Sciatic nerve (tissue), 2 donors: ENCODE data around the gene SAG. TPM values are rescaled to one million over a fixed set of nuclear protein-coding genes. Genes with fewer than 3 reads are reported as not detected.
"Not testable (repeated sequence)": the region's sequence is repeated elsewhere in the genome, so short reads cannot be mapped to it uniquely, and the experiment has no call there.

Experiments
- ATAC-seq: fragments of 200-7000 bp; cut with Tn5 transposase; one replicate; pipeline ENCODE4 v1.9.1; 2020; ENCODE audit warnings: mild to moderate bottlenecking, moderate library complexity
- DNase-seq: peaks from one replicate; pipeline ENCODE4 v3.0.0-alpha.2; 2020; ENCODE audit warnings: low spot score
- intact Hi-C: fragments of 100-400 bp; cut with DNase I; formaldehyde crosslinking; loops from one replicate; pipeline ENCODE4 v1.14.2; 2022
- total RNA-seq: library from RNA; stranded (reverse); fragmentation: NEBNext Ultra II Directional; extraction: Animal tissue kit (Norgen Biotek cat#: 25700); gene quantifications from one replicate; pipeline ENCODE4 v1.2.1, GENCODE V29; 2021
- donor health status: DM: no; HTN: no; CAD: no.
- donor health status: DM: no; HTN: no; CAD: no.

Gene SAG
- total RNA-seq, 1 donor from 2014 or later, result not detected

DNA sequence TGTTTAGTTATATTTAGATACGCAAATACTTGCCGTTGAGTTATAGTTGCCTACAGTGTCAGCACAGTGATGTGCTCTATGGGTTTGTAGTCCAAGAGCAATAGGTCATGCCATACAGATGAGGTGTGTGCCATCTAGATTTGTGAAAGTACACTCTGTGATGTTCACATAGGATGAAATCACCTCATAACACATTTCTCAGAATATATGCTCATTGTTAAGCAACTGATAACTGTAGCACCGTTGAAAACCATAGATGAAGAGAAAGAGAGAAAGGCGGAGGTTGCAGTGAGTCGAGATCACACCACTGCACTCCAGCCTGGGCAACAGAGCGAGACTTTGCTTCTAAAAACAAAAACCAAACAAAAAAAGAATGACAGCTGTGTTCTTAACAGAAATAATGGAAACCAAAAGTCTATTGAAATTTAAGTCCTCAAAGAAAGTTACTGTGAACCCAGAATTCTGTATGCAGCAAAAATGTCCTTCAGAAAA lies 56.2 kb downstream of the SAG start:
- intact Hi-C loops, result no loop called here
- ATAC-seq, result no peak
- no peak for DNase-seq

DNA sequence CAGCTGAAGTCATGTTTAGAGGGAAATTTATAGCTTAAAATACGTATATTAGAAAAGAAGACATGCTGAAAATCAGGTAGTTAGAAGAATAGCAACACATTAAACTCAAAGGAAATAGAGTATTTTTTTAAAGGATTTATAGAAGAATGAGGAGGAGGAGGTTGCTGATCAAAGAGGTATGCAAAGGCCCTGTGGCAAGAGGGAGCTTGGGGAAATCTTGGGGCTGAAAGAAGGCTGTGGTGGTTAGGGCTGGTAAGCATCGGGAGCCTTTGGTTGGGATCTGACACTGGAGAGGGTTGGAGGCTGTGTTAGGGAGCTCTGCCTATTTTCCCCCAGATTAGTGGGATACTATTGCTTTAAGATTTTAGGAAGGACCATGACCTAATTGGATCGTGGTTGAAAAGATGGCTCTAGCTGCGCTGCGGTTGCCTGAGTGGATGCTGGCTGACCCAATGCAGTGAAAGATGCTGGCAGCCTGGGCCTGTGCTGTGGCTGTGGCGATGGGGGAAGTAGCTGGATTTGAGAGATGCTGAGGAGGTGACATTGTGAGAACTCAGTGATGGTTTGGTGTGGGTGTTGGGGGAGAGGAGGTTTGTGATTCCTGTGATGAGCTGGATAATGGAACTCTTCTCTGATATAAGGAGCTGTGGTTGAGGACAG lies 58.4 kb downstream of the SAG start:
- no peak for ATAC-seq
- intact Hi-C loops, result loop anchor here (5.0 kb wide), 1 partner anchor 1254 kb away; no protein-coding TSS in a partner anchor
- peak; percentile 37 for DNase-seq

DNA sequence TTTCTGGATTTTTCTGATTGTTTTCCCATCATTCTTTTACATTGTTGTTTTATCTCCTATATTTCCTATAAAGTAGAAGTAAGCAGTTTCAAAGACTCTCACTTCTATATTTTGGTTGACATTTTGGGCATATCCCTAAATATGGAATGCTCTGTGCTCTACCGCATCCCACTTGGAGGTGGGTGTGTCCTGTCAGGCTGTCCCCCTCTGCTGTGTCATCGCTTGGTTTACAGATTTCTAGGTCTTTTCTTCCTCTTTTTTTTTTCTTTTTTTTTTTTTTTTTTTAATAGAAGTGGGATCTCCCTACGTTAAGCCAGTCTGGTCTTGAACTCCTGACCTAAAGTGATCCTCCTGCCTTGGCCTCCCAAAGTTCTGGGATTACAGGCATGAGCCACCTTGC lies 60.0 kb downstream of the SAG start:
- intact Hi-C loops, result loop anchor here (5.0 kb wide), 1 partner anchor 1255 kb away; no protein-coding TSS in a partner anchor
- DNase-seq, result no peak
- no peak for ATAC-seq

DNA sequence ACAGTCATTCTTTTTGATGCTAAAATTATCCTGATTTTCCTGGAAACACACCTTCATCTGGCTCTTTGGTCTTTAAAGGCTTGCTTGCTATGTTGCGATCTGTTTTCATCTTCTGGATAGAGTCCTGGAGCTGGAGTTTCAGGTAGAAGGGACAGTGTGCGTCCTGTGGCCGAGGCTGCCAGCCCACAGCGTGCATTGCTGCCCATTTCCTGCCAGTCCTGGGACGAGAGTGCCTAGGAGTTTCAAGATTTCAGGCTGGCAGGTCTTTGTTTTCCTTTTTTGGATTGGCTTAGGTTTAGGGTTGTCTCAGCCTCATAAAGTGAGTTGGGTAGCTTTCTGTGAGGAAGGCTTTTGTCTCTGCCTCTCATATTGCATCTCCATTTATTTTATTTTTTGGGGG lies 61.1 kb downstream of the SAG start:
- intact Hi-C loops, result loop anchor here (5.0 kb wide), 1 partner anchor 1256 kb away; no protein-coding TSS in a partner anchor
- ATAC-seq (no peak), DNase-seq (no peak)

DNA sequence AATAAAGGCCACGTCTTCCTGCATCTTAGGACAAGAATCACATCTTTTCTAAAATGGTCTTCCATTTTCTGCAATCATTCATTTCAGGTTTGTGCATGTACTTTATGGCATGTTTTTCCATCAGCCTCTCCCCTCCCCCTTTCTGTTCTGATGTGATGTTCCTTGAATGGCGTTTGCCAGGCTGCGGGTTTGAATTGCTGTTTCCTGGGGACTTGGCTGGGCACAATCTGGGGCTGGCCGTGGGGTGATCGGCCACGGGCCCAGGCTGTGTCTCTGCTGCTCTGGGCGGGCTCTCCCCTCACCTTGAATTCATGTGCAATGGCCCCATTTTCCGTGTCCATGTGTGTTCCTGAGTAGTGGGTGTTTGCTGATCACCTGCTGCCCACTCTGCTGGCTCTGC lies 61.8 kb downstream of the SAG start:
- no peak for ATAC-seq
- intact Hi-C loops, result loop anchor here (5.0 kb wide), 1 partner anchor 1257 kb away; no protein-coding TSS in a partner anchor
- DNase-seq, result no peak

DNA sequence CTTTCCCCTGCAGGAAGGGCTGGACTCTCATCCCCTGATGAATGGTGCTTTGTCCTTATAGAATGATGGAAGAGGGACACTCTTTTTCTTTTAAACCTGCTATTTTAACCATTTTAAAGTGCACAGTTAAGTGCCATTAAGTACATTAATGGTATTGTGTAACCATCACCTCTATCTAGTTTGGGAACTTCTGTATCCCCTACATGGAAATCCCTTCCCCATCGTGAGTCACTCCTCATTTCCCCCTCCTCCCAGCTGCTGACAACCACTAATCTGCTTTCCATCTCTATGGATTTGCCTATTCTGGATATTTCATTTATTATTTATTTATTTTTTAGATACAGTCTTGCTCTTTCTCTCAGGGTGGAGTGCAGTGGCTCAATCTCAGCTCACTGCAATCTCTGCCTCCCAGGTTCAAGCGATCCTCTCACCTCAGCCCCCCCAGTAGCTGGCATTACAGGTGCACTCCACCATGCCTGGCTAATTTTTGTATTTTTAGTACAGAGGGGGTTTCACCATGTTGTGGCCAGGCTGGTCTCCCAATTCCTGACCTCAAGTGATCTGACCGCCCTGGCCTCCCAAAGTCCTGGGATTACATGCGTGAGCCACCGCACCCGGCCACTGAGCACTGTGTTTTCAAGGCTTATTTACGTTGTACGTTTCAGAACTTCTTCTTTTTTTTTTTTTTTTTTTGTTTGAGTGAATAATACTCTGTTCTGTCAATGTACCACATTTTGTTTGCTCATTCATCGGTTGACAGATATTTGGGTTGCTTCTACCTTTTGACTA lies 62.5 kb downstream of the SAG start:
- ATAC-seq, result no peak
- intact Hi-C loops, result loop anchor here (5.0 kb wide), 1 partner anchor 1258 kb away; no protein-coding TSS in a partner anchor
- DNase-seq, result no peak

DNA sequence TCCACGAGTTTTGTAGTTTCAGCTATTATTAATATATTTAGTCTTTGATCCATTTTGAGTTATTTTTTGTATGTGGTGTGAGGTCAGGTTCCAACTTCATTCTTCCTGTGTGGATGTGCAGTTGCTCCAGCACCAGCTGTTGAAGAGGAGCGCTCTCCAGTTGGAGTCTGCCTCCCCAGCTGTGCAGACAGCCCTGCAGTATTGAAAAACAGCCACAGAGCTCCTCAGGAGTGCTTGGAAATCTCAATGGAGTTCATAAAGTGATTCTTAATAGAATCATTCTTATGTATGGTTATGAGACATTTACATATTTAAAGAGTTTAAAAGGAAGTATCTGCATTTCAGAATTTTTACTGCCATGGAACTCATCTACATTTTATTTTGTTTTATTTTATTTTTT lies 64.0 kb downstream of the SAG start:
- intact Hi-C loops, result no loop called here
- no peak for ATAC-seq

DNA sequence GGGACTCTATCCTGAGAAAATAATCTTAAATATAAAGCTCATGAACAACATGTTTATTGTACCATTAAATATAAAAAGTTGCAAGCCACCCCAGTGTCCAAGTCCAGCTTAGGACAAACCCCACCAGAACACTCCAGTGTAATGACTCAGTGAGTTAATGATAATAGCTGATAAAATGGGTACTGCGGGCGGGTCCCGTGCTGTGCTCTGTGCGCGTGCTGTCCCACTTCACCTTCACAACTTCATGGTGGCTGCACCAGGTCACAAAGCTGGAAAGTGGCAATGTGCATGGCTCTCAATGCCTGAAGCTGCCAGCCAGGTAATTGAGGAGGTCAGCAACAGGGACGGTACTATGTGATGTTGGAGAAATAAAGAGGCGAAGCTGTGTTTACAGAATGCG lies 65.2 kb downstream of the SAG start:
- intact Hi-C loops, result no loop called here
- DNase-seq (no peak), ATAC-seq (no peak)

More for the DNA sequence above, 64.0 kb downstream of the SAG start:
- no peak for DNase-seq

DNA sequence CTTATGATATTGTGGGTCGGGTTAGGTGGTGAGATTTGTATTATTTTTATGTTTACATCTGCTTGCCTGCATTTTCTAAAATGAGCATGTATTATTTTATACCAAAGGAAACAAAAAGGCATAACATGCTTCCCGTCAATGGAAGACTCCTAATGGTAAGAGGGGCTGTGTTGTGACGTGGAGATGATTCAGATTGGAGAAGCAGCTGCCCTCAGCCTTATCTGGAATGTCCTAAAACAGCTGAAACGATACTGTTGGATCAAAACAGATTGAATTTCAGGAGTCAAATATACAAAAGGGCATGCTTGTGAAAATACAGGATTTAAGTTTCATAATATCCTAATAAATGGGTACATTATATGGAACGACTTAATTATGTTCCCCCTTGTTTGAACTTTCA lies 65.7 kb downstream of the SAG start:
- ATAC-seq, result no peak
- intact Hi-C loops, result no loop called here
- DNase-seq, result no peak

DNA sequence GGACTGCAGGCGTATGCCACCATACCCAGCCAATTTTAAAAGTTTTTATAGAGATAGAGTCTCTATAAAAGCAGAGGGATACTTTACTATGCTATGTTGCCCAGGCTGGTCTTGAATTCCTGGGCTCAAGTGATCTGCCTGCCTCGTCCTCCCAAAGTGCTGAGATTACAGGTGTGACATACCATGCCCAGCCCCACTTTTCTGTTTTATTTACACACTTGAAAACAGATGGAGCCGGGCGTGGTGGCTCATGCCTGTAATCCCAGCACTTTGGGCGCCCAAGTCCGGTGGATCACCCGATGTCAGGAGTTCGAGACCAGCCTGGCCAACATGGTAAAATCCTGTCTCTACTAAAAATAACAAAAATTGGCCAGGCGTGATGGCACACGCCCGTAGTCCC lies 67.2 kb downstream of the SAG start:
- ATAC-seq, intact Hi-C loops, DNase-seq: not testable (repeated sequence)

DNA sequence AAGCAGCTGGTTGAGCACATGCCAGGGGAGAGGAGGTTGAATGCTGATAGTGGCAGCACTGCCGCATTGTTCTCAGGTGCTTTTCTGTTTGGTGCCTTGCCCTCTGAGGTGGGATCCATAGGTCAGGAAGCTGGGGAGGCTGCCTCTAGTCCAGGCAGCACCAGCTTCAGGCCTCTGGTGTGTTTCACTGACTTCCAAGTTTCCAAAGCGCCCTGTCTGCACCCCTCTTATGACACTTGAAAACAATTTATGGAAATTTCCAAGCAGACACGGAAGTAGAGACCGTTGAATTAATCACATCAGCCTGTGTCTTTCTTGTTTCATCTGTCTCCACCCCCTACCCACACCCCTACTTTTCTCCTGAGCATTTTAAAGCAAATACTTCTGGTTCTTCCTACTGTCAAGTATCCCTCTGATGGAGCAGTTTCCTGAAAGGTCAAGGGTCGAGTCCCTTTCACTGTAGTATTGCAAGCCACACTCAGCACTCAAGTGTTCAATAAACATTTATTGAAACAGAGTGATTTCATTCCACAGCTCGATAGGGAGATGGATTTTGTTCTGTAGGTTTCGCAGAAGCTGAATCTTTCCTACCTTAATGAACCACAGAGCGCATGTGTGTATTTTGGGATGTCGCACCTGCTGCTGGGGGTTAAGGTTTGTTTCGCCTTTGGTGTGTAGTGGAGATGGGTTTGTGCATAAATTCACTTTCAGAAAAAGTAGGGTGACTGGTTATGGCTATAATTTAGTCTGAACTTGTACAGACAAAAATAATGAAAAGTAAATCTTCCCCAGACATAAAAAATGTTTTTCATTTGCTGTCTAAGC lies 68.1 kb downstream of the SAG start:
- intact Hi-C loops, result no loop called here
- ATAC-seq (no peak), DNase-seq (no peak)

DNA sequence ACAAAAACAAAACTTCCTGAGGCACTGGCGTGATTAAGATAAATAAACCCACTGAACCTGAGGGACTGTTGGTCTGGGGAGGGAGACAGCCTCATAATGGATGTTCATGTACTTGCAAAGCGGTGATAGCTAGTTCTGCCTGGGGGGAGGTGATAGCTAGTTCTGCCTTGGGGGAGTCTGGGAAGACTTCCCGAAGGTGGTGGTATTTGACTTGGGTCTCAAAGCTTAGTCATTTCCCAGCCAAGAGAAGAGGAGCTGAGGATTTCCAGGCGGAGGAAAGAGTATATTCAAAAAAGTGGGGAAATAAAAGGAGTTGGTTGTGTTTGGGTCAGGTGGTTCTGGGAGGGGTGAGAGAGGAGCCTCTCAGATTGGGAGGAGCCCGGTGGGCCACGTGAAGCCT lies 71.4 kb downstream of the SAG start:
- DNase-seq (no peak), ATAC-seq (no peak)
- intact Hi-C loops, result no loop called here

DNA sequence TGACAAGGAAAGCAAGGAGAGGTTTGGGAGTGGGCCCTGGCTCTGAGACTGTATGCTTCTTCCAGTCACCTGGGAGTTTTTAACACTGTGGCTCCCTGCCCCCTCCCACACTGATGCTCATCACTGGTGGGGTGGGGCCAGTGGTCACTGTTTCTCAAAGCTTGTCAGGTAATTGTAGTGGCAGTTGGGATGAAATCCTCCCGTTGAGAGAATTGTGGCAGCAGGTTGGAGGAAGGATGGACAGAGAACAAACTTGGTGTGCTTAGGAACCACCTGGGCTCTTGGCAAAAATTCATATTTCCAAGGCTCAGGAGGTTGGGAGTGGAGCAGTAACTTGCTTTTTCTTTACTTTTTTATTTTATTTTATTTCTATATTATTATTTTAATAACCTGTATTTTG lies 71.8 kb downstream of the SAG start:
- intact Hi-C loops, result no loop called here
- DNase-seq (no peak), ATAC-seq (no peak)

DNA sequence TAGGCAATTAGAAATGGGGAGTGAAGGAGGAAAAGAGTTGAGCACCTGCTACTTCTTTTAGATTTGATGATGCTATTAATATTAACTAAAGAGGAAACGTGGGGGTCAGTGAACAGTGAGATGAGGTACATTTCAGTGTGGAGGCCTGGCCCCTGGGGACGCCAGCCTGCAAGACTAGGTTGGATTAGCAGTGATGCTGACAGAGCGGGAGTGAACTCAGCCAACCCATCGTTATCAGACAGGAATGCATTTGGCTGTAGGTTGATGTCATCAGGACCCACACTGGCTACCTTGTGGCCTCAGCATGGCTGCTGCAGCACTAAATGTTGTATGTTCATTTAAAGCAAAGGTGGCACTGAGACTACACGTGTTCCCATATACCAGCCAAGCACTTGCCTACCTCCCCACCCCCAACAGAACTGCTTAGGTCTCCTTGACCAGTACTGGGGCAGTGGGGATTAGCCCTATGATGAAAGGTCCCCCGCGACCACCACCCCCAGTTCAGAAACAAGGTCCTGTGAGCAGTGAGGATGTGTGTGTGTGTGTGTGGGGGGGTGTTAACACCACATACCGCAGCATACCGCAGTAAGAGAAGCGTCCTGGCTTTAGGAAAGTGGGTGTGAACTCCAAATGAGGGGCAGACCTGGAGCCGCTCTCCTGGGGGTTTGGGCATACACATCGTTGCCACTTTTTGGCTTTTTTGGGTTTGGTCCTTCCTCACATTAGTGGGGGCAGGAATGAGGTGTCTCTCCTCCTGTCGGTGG lies 72.7 kb downstream of the SAG start:
- ATAC-seq (no peak), DNase-seq (no peak)
- intact Hi-C loops, result no loop called here

DNA sequence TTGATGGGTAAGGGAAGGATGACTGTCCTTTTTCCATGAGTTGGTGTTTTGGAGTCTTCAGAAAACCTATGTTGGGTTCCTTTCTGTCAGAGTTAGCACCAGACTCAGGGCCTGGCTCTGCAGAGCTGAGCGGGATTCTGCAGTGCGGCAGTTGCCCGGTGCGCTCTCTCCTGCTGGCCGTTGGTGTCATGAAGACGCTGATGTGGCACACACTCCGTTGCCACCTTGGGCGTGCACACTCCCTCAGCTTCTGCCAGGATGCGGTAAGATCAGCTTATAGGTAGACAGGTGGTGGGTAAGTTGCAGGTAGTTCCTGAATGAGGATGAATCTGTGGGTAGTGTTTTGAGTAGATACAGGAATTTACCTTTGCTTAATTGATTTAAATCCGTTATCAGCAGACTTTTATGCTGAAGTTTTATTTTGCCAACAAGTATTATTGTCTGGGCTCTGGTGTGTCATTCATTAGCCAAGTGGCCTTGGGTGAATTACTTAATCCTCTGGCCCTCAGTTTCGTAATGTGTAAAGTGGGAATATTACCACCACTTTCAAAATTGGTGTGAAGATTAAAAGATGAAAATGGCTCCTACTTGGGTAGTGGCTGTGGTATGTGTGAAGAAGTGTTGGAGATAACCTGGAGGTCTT lies 73.5 kb downstream of the SAG start:
- DNase-seq, result no peak
- intact Hi-C loops, result no loop called here
- no peak for ATAC-seq

DNA sequence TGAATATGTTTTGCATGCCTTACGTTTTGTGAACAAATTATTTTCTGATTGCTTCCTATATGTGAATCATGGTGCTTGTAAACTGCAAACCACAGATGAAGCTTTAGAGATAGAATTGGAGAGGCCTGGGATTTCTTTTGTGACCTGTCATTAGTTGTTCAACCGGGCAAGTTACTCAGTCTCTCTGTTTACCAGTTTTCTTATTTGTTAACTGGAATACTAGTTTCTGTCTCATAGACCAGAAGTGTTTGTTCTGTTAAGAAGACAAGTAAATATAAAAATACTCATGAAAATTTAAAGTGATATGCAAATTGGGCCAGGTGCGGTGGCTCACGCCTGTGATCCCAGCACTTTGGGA lies 74.0 kb downstream of the SAG start:
- ATAC-seq (no peak), DNase-seq (no peak)
- intact Hi-C loops, result no loop called here

DNA sequence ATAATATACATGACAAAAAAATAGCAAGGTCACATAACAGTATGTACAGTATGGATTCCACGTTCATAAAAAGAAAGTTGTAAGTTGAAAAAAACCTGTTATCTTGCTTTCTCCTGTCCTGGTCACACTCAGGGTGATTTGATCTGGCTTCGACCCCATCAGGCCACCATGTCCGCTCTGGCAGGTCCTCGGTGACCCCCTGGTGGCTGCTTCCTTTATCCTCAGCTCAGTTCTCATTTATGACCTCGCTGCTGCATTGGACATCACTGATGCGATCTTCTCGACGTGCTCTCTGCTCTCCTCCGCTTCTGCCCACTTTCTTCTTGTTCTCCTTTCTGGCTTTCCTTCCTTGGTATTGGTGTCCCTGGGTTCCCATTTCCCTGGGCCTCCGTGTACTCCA lies 76.4 kb downstream of the SAG start:
- DNase-seq, result no peak
- ATAC-seq, result no peak
- intact Hi-C loops, result no loop called here

DNA sequence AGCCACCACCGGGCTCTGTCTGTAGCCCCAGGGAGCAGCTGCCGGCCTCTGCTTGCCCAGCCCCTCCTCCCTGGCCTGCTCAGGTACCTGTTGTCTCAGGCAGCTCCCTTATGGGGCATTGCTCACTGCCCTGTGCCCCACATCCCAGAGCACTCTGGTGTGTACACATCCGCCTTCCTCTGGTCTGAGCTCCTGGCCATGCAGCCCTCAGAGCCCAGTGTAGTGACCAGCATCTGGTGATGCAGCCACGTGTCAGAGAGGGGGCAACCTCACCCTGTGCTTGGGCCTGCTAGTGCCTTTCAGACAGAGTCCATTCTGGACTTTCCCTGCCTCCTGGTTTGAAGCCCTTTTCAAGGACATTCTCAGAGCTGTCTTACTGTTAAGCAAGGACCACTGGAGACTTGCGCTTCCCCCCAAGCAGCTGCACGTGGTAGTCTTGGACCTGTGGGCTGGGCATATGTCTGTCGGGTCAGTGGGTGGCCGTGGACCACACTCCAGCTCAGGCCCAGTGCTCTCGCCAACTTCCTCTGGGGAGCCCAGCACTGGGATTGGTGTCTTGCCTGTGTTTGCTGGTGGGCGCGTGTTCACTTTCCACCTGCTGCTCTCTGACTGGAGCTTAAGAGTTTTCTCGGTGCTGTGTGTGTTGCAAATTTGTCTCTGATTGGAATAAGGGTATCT lies 77.3 kb downstream of the SAG start:
- intact Hi-C loops, result no loop called here
- ATAC-seq (no peak), DNase-seq (no peak)
